SH-SY5Y (cell line): Measurements from ENCODE around the gene PUS7.

ENCODE experiments used
- GATA2 ChIP-seq: IDR thresholded peaks from 2 replicates; pipeline ENCODE4 v1.6.1; 2011; ENCODE audit warnings: mild to moderate bottlenecking, low read depth, low read length
- GATA3 ChIP-seq: IDR thresholded peaks from 2 replicates; pipeline ENCODE4 v1.6.1; 2011; ENCODE audit warnings: low read depth, mild to moderate bottlenecking, low read length, moderate library complexity

GRCh38 chr7:105454095-105454747 is 67.8 kb downstream of the PUS7 start:
- TF ChIP-seq GATA2 (no peak), GATA3 (no peak)
